ENCODE results near the gene DHRSX.
A peak's percentile ranks its signal among the peaks of the same experiment; 100 is the strongest.
"Not testable (repeated sequence)": the region's sequence is repeated elsewhere in the genome, so short reads cannot be mapped to it uniquely, and the experiment has no call there.

The DHRSX gene

GRCh38 chrX:2500803-2501558 is at the start of gene DHRSX, which contains the start of gene ZBED1:
Gene DHRSX (minus strand): TSS chrX:2500976. CDS start chrX:2500925, 51 bp downstream.
Gene ZBED1 (minus strand): TSS chrX:2500976. CDS start chrX:2490719, 10,257 bp downstream.
- DNase-seq = peak; percentile 15 to 20

GRCh38 chrX:2549876-2550275 is 49.1 kb upstream of the DHRSX start:
- no peak for DNase-seq

- no peak for DNase-seq
Observed at GRCh38 chrX:2548711-2549423, 48.1 kb upstream of the DHRSX start.

GRCh38 chrX:2547736-2548135 is 47.0 kb upstream of the DHRSX start:
- DNase-seq = no peak

- no peak for DNase-seq
Observed at GRCh38 chrX:2546496-2546895, 45.7 kb upstream of the DHRSX start.

GRCh38 chrX:2545144-2545543 is 44.4 kb upstream of the DHRSX start:
- no peak for DNase-seq

- no peak for DNase-seq
Observed at GRCh38 chrX:2542826-2543521, 42.2 kb upstream of the DHRSX start.

- DNase-seq = no peak
Observed at GRCh38 chrX:2541603-2542002, 40.8 kb upstream of the DHRSX start.

- no peak for DNase-seq
Observed at GRCh38 chrX:2540426-2540947, 39.7 kb upstream of the DHRSX start.

GRCh38 chrX:2539586-2539985 is 38.8 kb upstream of the DHRSX start:
- no peak for DNase-seq

- DNase-seq = no peak
Observed at GRCh38 chrX:2538031-2538757, 37.4 kb upstream of the DHRSX start.

GRCh38 chrX:2536974-2537373 is 36.2 kb upstream of the DHRSX start:
- DNase-seq = no peak

- no peak for DNase-seq
Observed at GRCh38 chrX:2536141-2536540, 35.4 kb upstream of the DHRSX start.

- DNase-seq = not testable (repeated sequence)
Observed at GRCh38 chrX:2534261-2535021, 33.7 kb upstream of the DHRSX start.

- DNase-seq = no peak
Observed at GRCh38 chrX:2533424-2533823, 32.6 kb upstream of the DHRSX start.

- DNase-seq = no peak
Observed at GRCh38 chrX:2526390-2526789, 25.6 kb upstream of the DHRSX start.

- no peak for DNase-seq
Observed at GRCh38 chrX:2523911-2524310, 23.1 kb upstream of the DHRSX start.

GRCh38 chrX:2521927-2522386 is 21.2 kb upstream of the DHRSX start:
- DNase-seq = no peak

GRCh38 chrX:2521092-2521926 is 20.5 kb upstream of the DHRSX start:
- DNase-seq = no peak

GRCh38 chrX:2520539-2520938 is 19.8 kb upstream of the DHRSX start:
- DNase-seq = no peak

- not testable (repeated sequence) for DNase-seq
Observed at GRCh38 chrX:2519638-2520037, 18.9 kb upstream of the DHRSX start.
